Caki2 (cell line): ENCODE data around the gene LRR1. TPM values are rescaled to one million over a fixed set of nuclear protein-coding genes. Genes with fewer than 3 reads are reported as not detected.
"Not testable (repeated sequence)": the region's sequence is repeated elsewhere in the genome, so short reads cannot be mapped to it uniquely, and the experiment has no call there.

Source experiments
- DNase-seq: peaks from one replicate; pipeline ENCODE4 v3.0.0-alpha.2; 2015; ENCODE audit warnings: low read depth
- in situ Hi-C: cut with HindIII; loops from 2 replicates; pipeline ENCODE4 v1.10.0; 2016; ENCODE audit warnings: low sequenced_read_pairs, low pct_unique_long_range_greater_than_20kb, mixed read lengths
- total RNA-seq: library from RNA; depleted of rRNA; stranded (reverse); fragments of >200 nt; shearing (Covaris generic); gene quantifications from 2 replicates; pipeline ENCODE4 v1.2.3, GENCODE V29; 2014; ENCODE audit warnings: low replicate concordance

The LRR1 gene
- total RNA-seq, 1 experiment from 2014 or later = 30.1 TPM

- in situ Hi-C loops = no loop called here
- DNase-seq = no peak
Measured at GRCh38 chr14:49621114-49621881, 22.6 kb downstream of the LRR1 start.

DNA sequence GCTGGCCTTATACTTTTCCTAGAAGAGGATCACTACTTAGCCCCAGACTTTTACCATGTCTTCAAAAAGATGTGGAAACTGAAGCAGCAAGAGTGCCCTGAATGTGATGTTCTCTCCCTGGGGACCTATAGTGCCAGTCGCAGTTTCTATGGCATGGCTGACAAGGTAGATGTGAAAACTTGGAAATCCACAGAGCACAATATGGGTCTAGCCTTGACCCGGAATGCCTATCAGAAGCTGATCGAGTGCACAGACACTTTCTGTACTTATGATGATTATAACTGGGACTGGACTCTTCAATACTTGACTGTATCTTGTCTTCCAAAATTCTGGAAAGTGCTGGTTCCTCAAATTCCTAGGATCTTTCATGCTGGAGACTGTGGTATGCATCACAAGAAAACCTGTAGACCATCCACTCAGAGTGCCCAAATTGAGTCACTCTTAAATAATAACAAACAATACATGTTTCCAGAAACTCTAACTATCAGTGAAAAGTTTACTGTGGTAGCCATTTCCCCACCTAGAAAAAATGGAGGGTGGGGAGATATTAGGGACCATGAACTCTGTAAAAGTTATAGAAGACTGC lies 23.4 kb downstream of the LRR1 start:
- in situ Hi-C loops = no loop called here

GRCh38 chr14:49623387-49623786 lies 24.6 kb downstream of the LRR1 start:
- in situ Hi-C loops = no loop called here
- no peak for DNase-seq

More for the DNA sequence above, 23.4 kb downstream of the LRR1 start:
- no peak for DNase-seq

DNA sequence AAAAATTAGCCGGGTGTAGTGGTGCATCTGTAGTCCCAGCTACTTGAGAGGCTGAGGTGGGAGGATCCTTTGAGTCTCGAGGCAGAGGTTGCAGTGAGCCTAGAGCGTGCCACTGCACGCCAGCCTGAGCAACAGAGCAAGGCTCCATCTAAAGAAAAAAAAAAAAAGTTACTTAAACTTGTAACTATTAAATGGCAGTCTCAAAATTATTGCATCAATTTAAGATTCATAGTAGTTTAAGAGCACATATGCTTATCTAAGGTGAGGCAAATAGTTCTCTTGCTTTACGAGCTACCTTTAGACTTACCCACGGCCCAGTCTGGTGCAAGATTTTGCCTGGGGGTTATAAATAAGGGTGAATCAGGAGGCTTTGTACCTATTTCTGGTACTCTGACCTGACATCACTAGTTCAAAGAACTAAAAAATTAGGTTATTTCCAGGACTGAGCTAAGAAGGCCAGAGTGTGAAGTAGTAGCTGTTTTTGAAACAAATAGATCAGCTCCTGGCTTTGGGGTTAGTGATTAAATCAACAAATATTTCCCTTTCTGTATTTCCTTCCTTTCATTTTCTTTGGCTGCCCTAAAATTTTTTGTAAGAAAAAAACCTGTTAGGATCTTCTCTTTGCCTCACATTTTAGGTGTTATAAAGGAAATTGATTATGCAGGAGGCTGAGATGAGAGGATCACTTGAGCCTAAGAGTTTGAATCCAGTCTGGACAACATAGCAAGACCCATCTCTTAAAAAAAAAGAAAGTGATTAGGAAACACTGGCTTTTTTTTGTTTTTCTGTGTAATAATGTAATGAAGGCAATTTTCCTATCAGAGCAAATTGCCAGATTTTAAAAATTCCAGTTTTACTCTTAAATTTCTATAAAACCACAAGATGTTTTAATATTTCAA lies 25.4 kb downstream of the LRR1 start:
- in situ Hi-C loops = no loop called here

DNA sequence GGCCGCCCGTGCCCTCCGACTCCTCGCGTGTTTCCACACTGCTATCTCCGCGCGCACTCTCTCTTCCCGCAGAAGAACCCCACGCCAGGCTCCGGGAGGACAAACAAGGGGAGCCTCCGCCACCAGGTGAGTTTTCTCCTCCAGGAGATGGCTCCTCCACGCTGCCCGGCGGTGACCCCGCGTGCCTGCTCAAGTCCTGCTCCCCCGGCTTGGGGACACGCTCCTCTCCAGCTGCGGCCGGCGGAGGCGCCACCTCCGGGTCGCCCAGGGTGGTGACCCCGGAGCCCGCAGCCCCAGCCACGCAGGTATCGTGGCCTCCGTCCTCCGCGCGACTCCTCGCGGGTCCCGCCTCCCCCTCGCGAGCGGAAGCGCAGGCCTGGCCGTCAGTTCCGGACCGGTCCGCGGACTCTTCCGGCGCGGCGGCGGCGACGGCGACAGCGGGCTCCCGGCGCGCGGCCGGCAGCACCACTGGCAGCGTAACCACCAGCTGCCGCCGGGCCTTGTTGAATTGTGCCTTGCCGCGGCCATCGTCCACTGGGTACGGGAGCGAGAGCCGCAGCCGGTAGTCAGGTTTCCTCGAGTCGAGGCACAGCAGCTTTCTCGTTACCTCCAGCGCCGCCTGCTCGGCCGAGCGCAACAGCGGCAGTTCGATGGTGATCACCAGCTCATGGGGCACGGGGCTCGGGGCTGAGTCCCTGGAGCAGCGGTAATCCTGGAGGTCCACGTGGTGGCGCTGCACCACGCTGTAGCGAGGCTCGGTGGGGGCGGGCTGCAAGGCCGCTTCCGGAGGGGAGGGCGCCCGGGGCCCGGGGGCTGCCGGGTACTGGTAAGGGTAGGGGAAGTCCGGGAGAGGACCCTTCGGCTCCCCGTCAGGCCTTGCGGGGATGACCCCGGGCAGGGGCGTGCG lies 35.2 kb downstream of the LRR1 start:
- in situ Hi-C loops = no loop called here

More for the DNA sequence above, 25.4 kb downstream of the LRR1 start:
- no peak for DNase-seq

GRCh38 chr14:49634547-49635334 lies 36.0 kb downstream of the LRR1 start, which contains the start of gene DNAAF2:
TSS of gene DNAAF2 (minus strand) at chr14:49635244. CDS start at chr14:49635149, 95 bp downstream.
- DNase-seq = peak; percentile 86
- in situ Hi-C loops = no loop called here

More for the DNA sequence above, 35.2 kb downstream of the LRR1 start:
- DNase-seq = peak; percentile 90

DNA sequence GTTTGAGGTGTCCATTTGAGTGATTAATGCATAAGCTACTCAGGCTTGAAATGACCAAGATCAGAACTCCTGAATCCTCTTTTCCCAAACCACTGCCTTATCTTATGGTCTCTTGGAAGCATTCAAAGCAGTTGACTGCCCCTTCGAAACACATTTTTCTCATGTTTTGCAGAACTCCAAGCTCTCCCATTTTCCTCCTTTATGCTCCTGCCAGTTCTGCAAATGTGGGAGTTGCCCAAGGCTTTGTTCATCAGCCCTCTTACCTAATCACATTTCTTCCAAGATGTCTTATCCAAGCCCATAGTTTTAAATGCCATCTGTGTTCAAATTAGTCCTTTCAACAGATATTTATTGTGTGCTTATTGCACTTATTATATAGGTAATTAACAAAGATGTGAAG lies 38.1 kb downstream of the LRR1 start:
- in situ Hi-C loops = no loop called here

DNA sequence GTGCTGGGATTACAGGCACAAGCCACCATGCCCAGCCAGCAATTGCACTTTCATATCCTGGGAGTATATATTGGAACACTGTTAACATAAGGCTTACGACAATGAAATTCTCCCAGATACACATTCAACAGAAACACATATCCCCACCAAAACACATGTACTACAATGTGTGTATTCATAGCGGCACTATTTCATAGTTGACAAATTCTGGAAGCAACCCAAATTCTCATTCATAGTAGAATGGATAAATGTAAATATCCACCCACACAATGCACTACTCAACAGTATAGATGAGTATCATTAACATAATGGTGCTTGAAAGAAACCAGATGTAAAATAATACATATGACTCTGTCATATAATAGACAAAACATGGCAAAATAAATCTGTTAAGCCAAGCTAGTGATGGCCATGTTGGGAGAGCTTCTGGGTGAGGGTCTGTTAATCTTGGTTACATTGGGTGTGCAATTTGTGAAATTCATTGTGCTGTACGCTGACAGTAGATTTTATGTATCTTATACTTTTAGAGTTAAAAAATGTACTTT lies 38.9 kb downstream of the LRR1 start:
- no peak for DNase-seq
- in situ Hi-C loops = no loop called here

More for the DNA sequence above, 38.1 kb downstream of the LRR1 start:
- DNase-seq = no peak

DNA sequence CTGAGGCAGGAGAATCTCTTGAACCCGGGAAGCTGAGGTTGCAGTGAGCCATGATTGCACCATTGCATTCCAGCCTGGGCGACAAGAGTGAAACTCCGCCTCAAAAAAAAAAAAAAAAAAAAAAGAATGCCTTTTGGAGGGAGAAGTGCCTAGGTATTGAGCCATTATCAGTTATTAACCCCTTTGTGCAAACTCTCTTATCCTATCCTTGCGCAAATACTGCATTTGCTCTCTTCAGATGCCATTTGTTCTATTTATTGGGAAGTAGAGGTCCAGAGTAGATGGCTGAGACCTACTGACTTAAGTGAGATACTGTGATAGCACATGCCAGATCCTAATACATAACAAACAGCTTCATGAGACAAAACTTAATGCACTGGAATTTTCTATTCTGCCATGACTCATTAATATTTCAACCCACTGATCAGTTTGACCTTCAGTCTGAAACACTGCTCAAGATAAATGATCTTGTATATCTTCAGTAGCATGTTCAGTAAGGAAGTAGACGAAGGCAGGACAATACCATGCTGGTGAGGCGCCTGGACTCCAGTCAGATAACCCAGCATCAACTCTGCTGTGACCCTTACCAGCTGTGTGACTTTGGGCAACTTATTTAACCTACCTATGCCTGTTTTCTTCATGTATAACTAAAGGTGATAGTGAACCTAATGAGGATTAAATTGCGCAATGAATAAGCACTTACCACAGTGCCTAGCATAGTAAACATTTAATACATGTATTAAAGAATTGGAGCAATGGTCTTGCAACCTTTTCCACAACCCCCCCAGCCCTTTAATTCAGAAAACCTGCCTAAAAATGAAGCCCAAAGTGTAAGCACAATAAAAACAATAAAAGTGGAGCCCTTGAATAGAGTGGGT lies 42.0 kb downstream of the LRR1 start:
- no peak for DNase-seq
- in situ Hi-C loops = no loop called here

GRCh38 chr14:49641697-49642129 lies 43.0 kb downstream of the LRR1 start:
- peak; percentile 63 for DNase-seq

DNA sequence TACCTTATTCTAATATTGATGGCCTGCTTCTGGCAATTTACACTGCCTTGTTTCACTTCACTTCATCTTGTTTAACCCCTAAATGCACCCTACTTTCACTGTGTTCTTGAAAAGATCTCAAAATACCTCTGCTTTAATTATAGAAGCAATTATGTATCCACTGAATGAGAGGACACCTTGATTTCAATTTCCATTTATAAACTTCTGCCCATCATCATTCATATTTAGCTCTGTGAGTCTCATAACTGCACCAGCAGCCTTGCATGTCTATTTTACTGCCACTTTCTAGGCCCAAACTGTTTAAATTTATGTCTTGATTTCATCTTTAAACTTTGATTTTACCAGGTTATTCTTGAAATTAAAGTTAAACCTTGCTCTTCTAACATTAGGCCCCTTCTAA lies 43.4 kb downstream of the LRR1 start:
- DNase-seq = no peak
- in situ Hi-C loops = no loop called here

More at GRCh38 chr14:49641697-49642129, 43.0 kb downstream of the LRR1 start:
- in situ Hi-C loops = no loop called here

DNA sequence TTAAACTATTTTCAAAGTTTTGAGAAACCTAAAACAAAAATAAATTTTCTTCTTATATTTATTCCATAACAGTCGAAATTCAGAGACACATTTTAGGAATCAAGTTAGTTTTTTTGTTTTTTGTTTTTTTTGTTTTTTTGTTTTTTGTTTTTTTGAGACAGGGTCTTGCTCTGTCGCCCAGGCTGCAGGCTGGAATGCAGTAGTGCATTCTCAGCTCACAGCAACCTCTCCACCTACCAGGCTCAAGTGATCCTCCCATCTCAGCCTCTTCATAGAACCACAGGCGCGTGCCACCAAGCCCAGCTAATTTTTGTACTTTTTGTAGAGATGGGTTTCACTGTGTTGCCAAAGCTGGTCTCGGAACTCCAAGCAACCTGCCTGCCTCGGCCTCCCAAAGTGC lies 54.8 kb downstream of the LRR1 start:
- no peak for DNase-seq
- in situ Hi-C loops = loop anchor here (10.0 kb wide), 1 partner anchor 121 kb away; no protein-coding TSS in a partner anchor

DNA sequence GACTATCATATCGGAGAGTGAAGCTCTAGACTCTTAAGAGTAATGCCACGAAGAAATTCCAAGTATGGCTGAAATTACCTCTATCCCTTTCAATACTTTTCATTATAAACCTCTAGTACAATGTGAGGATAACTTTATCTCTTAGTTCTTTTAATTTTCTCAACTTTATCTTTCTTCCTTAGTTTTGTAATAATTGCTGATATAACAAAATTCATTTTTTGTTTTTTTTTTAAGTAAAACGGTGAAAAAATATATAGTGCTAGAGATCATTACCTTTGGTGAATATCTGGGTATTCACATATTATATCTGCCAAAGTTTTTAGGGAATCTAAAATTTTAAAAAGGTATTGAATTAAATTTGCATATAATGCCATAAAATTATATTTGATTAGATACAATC lies 55.8 kb downstream of the LRR1 start:
- in situ Hi-C loops = loop anchor here (10.0 kb wide), 1 partner anchor 120 kb away; no protein-coding TSS in a partner anchor
- DNase-seq = no peak

DNA sequence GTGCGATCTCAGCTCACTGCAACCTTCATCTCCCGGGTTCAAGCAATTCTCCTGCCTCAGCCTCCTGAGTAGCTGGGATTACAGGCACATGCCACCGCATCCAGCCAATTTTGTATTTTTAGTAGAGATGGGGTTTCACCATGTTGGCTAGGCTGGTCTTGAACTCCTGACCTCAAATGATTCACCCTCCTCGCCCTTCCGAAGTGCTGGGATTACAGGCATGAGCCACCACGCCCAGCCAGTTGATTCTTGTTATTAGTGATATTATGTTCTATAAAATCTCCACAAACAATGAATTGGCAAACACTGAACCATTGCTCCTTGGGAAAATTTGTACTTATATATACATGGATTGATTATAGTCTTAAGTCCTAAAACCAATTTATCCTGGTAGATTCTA lies 58.8 kb downstream of the LRR1 start:
- in situ Hi-C loops = loop anchor here (10.0 kb wide), 1 partner anchor 117 kb away; no protein-coding TSS in a partner anchor
- DNase-seq = not testable (repeated sequence)

DNA sequence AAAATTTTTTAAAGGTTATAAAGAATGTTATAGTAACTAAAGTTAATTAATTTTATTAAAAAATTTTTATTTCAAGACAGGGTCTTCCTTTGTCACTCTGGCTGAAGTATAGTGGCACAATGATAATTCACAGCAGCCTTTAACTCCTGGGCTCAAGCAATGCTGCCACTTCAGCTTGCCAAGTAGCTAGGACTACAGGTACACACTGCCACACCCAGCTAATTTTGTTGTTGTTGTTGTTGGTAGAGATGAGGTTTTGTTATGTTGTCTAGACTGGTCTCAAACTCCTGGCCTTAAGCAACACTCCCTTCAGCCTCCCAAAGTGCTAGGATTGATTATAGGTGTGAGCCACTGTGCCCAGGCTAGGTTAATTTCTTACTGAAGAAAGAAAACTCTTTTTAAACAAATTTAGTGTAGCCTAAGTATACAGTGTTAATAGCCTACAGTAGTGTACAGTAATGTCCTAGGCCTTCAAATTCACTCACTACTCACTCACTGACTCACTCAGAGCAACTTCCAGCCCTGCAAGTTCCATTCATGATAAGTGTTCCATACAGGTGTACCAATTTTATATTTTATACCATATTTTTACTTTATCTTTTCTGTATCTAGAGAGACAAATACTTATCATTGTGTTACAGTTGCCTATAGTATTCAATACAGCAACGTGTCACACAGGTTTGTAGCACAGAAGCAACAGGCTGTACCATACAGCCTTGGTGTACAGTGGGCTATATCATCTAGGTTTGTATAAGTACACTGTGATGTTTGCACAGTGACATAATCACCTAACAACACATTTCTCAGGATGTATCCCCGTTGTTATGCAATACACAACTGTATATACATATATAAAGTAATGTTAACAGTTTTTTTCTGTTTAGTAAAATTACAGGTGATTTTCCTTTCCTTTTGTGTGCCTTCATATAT lies 61.1 kb downstream of the LRR1 start:
- no peak for DNase-seq
- in situ Hi-C loops = loop anchor here (10.0 kb wide), 1 partner anchor 115 kb away; no protein-coding TSS in a partner anchor
